Measurements from ENCODE around the gene CPEB1.

DNA sequence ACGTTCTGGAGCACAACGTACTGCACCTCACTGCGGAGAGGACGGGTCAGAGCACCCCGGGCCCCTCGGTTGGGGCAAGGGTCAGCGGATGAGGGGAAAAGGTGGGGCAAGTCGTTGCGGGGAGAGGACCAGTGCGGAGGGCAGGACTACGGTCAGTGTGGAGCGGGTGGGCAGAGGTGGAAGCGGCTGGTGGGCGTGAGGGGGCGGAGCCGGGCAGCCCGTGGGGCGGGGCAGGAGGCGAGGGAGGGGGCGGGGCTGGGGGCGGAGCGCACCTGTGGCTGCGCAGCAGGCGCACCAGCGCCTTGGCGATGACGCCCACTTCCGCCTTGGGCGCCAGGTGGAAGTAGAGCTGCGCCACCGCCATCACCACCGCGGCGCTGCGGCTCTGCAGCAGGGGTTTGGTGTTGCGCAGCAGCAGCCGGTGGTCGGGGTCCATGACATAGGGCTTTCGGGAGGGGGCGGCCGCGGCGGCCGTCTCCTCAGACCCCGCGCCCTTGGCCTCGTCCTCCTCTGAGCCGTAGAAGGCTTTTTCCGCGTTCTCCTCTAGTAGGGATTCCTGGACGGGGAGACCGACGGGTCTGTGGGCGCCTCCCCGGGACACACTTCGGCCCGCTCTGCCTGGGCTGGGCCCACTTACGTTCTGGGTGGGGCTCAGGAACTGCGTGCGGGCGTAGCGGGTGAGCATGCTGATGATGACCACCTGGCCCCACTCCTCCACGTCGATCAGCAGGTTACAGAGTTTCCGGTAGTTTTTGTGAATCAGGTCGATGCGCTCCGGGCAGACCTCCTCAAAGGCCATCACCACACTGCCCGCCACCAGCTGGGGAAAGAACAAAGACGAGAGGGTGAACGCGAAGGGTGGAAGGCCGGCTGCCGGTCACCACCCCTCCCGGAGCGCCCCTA, 33.3 kb upstream of the CPEB1 start:
- TF ChIP-seq, protein P1, sequence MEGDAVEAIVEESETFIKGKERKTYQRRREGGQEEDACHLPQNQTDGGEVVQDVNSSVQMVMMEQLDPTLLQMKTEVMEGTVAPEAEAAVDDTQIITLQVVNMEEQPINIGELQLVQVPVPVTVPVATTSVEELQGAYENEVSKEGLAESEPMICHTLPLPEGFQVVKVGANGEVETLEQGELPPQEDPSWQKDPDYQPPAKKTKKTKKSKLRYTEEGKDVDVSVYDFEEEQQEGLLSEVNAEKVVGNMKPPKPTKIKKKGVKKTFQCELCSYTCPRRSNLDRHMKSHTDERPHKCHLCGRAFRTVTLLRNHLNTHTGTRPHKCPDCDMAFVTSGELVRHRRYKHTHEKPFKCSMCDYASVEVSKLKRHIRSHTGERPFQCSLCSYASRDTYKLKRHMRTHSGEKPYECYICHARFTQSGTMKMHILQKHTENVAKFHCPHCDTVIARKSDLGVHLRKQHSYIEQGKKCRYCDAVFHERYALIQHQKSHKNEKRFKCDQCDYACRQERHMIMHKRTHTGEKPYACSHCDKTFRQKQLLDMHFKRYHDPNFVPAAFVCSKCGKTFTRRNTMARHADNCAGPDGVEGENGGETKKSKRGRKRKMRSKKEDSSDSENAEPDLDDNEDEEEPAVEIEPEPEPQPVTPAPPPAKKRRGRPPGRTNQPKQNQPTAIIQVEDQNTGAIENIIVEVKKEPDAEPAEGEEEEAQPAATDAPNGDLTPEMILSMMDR (IDR thresholded peaks at IDR 0.05; ENCODE audit: insufficient read depth, low read length, poor library complexity, severe bottlenecking): no peak
- no peak for TF ChIP-seq EZH2phosphoT487 (conservative IDR thresholded peaks at IDR 0.05; ENCODE audit: low read length)

Measured in SU-DHL-6 (cell line).